Panc1 (cell line): ENCODE measurements around the gene CAPZA2.

Experiments used
- TF ChIP-seq, protein P1 (sequence below): fragments of 450-650 bp; IDR thresholded peaks from 2 replicates; pipeline ENCODE4 v1.5.1; 2017; ENCODE audit warnings: mild to moderate bottlenecking
- TF ChIP-seq, protein P2 (sequence below), 2 experiments: IDR thresholded peaks; 2 replicates each; pipeline ENCODE4 v1.6.1; 2011 to 2012; ENCODE audit warnings: low read depth in 2 of 2, control low read depth in 1 of 2, low read length in 1 of 2, mild to moderate bottlenecking in 1 of 2, moderate library complexity in 1 of 2; ENCODE audit not compliant: insufficient read depth in 1 of 2

DNA sequence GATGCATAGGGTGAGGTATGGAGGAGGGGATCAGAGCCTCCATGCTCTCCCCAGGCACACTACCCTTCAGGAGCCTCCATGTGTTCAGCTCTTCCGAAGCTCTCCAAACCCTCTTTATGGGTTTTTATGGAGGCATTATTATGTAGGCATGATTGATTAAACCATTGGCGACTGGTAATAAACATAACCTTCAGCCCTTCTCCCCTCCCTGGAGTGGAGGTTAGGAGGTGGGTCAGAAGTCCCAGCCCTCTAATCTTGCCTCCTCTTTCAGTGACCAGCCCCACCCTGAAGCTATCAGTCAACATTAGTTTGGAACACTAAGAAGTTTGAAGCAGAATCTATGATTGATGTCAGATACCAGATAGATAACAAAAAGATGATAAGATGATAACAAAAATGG lies 23.3 kb downstream of the CAPZA2 start:
- TF ChIP-seq, protein P1, sequence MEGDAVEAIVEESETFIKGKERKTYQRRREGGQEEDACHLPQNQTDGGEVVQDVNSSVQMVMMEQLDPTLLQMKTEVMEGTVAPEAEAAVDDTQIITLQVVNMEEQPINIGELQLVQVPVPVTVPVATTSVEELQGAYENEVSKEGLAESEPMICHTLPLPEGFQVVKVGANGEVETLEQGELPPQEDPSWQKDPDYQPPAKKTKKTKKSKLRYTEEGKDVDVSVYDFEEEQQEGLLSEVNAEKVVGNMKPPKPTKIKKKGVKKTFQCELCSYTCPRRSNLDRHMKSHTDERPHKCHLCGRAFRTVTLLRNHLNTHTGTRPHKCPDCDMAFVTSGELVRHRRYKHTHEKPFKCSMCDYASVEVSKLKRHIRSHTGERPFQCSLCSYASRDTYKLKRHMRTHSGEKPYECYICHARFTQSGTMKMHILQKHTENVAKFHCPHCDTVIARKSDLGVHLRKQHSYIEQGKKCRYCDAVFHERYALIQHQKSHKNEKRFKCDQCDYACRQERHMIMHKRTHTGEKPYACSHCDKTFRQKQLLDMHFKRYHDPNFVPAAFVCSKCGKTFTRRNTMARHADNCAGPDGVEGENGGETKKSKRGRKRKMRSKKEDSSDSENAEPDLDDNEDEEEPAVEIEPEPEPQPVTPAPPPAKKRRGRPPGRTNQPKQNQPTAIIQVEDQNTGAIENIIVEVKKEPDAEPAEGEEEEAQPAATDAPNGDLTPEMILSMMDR = no peak
- TF ChIP-seq, protein P2, sequence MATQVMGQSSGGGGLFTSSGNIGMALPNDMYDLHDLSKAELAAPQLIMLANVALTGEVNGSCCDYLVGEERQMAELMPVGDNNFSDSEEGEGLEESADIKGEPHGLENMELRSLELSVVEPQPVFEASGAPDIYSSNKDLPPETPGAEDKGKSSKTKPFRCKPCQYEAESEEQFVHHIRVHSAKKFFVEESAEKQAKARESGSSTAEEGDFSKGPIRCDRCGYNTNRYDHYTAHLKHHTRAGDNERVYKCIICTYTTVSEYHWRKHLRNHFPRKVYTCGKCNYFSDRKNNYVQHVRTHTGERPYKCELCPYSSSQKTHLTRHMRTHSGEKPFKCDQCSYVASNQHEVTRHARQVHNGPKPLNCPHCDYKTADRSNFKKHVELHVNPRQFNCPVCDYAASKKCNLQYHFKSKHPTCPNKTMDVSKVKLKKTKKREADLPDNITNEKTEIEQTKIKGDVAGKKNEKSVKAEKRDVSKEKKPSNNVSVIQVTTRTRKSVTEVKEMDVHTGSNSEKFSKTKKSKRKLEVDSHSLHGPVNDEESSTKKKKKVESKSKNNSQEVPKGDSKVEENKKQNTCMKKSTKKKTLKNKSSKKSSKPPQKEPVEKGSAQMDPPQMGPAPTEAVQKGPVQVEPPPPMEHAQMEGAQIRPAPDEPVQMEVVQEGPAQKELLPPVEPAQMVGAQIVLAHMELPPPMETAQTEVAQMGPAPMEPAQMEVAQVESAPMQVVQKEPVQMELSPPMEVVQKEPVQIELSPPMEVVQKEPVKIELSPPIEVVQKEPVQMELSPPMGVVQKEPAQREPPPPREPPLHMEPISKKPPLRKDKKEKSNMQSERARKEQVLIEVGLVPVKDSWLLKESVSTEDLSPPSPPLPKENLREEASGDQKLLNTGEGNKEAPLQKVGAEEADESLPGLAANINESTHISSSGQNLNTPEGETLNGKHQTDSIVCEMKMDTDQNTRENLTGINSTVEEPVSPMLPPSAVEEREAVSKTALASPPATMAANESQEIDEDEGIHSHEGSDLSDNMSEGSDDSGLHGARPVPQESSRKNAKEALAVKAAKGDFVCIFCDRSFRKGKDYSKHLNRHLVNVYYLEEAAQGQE (IDR thresholded peaks at IDR 0.05; ENCODE audit: insufficient read depth in 1 of 2, low read depth in 2 of 2, low read length in 1 of 2) = no peak
